ENCODE results near the gene ADRA2B.

DNA sequence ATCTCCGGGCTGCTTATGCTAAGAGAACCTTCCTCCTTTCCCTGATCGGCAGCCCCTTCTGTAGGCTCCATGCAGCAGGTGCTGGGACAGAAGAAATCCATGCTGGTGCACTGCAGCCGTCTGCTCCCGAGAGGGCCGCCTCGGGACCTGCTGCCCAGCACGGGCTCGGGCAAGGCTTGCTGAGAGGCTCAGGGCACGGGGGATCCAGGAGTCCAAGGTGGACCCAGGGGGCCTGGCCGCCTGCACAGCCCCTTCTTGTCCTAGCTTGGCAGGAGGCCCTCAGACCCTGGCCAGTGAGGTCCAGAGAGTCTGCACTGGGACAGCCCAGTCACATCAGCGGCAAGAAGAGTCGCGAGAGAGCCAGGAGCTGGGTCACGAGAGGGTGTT, 42.2 kb upstream of the ADRA2B start:
- TF ChIP-seq, protein P1, sequence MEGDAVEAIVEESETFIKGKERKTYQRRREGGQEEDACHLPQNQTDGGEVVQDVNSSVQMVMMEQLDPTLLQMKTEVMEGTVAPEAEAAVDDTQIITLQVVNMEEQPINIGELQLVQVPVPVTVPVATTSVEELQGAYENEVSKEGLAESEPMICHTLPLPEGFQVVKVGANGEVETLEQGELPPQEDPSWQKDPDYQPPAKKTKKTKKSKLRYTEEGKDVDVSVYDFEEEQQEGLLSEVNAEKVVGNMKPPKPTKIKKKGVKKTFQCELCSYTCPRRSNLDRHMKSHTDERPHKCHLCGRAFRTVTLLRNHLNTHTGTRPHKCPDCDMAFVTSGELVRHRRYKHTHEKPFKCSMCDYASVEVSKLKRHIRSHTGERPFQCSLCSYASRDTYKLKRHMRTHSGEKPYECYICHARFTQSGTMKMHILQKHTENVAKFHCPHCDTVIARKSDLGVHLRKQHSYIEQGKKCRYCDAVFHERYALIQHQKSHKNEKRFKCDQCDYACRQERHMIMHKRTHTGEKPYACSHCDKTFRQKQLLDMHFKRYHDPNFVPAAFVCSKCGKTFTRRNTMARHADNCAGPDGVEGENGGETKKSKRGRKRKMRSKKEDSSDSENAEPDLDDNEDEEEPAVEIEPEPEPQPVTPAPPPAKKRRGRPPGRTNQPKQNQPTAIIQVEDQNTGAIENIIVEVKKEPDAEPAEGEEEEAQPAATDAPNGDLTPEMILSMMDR (IDR thresholded peaks at IDR 0.05) = no peak
- no peak for TF ChIP-seq POLR2A (IDR thresholded peaks at IDR 0.05)
- no peak for TF ChIP-seq EP300 (IDR thresholded peaks at IDR 0.05; ENCODE audit: low read depth)
- TF ChIP-seq POLR2AphosphoS5 (IDR thresholded peaks at IDR 0.05) = no peak
